SK-N-SH (cell line): ENCODE data around the gene CRACR2A. TPM values are rescaled to one million over a fixed set of nuclear protein-coding genes. Genes with fewer than 3 reads are reported as not detected.

Experiments
- CTCF ChIA-PET: fragments of 300-600, 350-600 bp; formaldehyde crosslinking; extraction: SDS; loops from one replicate; lab custom pipeline; 2021; lab: Yijun Ruan, JAX
- POLR2A ChIA-PET: fragments of 350-600 bp; sonication (Branson Sonifier 250); formaldehyde crosslinking; extraction: SDS; loops from one replicate; lab custom pipeline; 2020; ENCODE audit warnings: antibody characterized with exemption, inconsistent platforms; lab: Yijun Ruan, JAX
- DNase-seq: peaks from one replicate; pipeline ENCODE4 v3.0.0; 2012
- H2AFZ ChIP-seq: fragments of 200-600 bp; sonication (generic); 2 replicates; pipeline ENCODE4 v1.8.1; 2016; ENCODE audit warnings: antibody characterized with exemption, mild to moderate bottlenecking, low read depth
- H3F3A ChIP-seq: fragments of 200-600 bp; sonication (generic); replicated peaks from 2 replicates; pipeline ENCODE3; 2016; ENCODE audit warnings: antibody characterized with exemption, mild to moderate bottlenecking; ENCODE audit not compliant: insufficient read depth
- H3K27ac ChIP-seq, 2 experiments: fragments of 200-500 bp in 1 of 2; fragments of 200-600 bp in 1 of 2; sonication (Bioruptor generic) in 1 of 2; sonication (generic), shearing (Covaris generic) in 1 of 2; 2 replicates each; pipeline versions ENCODE4 v1.5.1 to v1.6.1; 2014 to 2016; ENCODE audit warnings: low read depth in 2 of 2, inconsistent platforms in 1 of 2, low read length in 1 of 2, mild to moderate bottlenecking in 1 of 2, mixed read lengths in 1 of 2
- H3K27me3 ChIP-seq: fragments of 200-600 bp; sonication (generic), shearing (Covaris generic); 2 replicates; pipeline ENCODE4 v1.6.1; 2016; ENCODE audit warnings: mixed run types; ENCODE audit not compliant: insufficient read depth
- H3K36me3 ChIP-seq, 2 experiments: fragments of 200-500 bp in 1 of 2; fragments of 200-600 bp in 1 of 2; sonication (Bioruptor generic) in 1 of 2; sonication (generic) in 1 of 2; replicated peaks in 1 of 2; 2 replicates each; pipeline versions ENCODE3 to v1.5.1; 2014 to 2016; ENCODE audit warnings: low read length in 1 of 2, mild to moderate bottlenecking in 1 of 2; ENCODE audit not compliant: insufficient read depth in 2 of 2, control insufficient read depth in 1 of 2
- H3K4me1 ChIP-seq, 2 experiments: fragments of 200-500 bp in 1 of 2; fragments of 200-600 bp in 1 of 2; sonication (Bioruptor generic) in 1 of 2; sonication (generic), shearing (Covaris generic) in 1 of 2; 2 replicates each; pipeline versions ENCODE4 v1.5.1 to v1.6.1; 2014 to 2016; ENCODE audit warnings: low read depth in 1 of 2, low read length in 1 of 2, mixed run types in 1 of 2; ENCODE audit not compliant: insufficient read depth in 2 of 2, control insufficient read depth in 1 of 2
- H3K4me2 ChIP-seq: fragments of 200-600 bp; sonication (generic), shearing (Covaris generic); 2 replicates; pipeline ENCODE4 v1.6.1; 2017; ENCODE audit warnings: mixed run types
- H3K4me3 ChIP-seq, 2 experiments: fragments of 200-500 bp in 1 of 2; fragments of 200-600 bp in 1 of 2; sonication (Bioruptor generic) in 1 of 2; sonication (generic), shearing (Covaris generic) in 1 of 2; 2 replicates each; pipeline versions ENCODE4 v1.5.1 to v1.8.1; 2014 to 2016; ENCODE audit warnings: low read depth in 2 of 2, inconsistent platforms in 1 of 2, low read length in 1 of 2, mild to moderate bottlenecking in 1 of 2, mixed read lengths in 1 of 2, moderate library complexity in 1 of 2
- H3K79me2 ChIP-seq: fragments of 200-600 bp; sonication (generic); 2 replicates; pipeline ENCODE4 v1.8.1; 2017; ENCODE audit warnings: mild to moderate bottlenecking; ENCODE audit not compliant: insufficient read depth
- H3K9ac ChIP-seq: fragments of 200-600 bp; sonication (generic); 2 replicates; pipeline ENCODE4 v1.6.1; 2017; ENCODE audit warnings: mixed run types
- H3K9me2 ChIP-seq: fragments of 200-600 bp; sonication (generic); 2 replicates; pipeline ENCODE4 v1.6.1; 2017; ENCODE audit warnings: mixed run types
- H3K9me3 ChIP-seq: fragments of 200-600 bp; sonication (generic); 2 replicates; pipeline ENCODE4 v1.6.1; 2017; ENCODE audit warnings: mixed run types, mild to moderate bottlenecking, moderate library complexity
- H4K20me1 ChIP-seq: fragments of 200-600 bp; sonication (generic); 2 replicates; pipeline ENCODE4 v1.6.1; 2017; ENCODE audit warnings: mild to moderate bottlenecking, mixed run types; ENCODE audit not compliant: insufficient read depth
- CHD2 ChIP-seq: fragments of 150-350 bp; IDR thresholded peaks from 2 replicates; pipeline ENCODE4 v1.6.1; 2018; ENCODE audit warnings: low read length; ENCODE audit not compliant: partially characterized antibody
- EP300 ChIP-seq, 2 experiments: IDR thresholded peaks; 2 replicates each; pipeline versions ENCODE4 v1.4.0 to v1.6.1; 2012; ENCODE audit warnings: borderline replicate concordance in 1 of 2, low read depth in 1 of 2, low read length in 1 of 2
- EZH2phosphoT487 ChIP-seq: fragments of 200-600 bp; sonication (generic); IDR thresholded peaks from 2 replicates; pipeline ENCODE4 v1.6.1; 2017; ENCODE audit warnings: low read depth, mixed run types, mild to moderate bottlenecking, antibody characterized with exemption, moderate library complexity, borderline replicate concordance
- FOSL2 ChIP-seq: IDR thresholded peaks from 2 replicates; pipeline ENCODE4 v1.4.0; 2012; ENCODE audit warnings: low read depth, mild to moderate bottlenecking, moderate library complexity, borderline replicate concordance
- GATA2 ChIP-seq: sonication (generic); formaldehyde crosslinking; IDR thresholded peaks from 2 replicates; pipeline ENCODE4 v1.5.0; 2020; ENCODE audit warnings: mild to moderate bottlenecking, missing genetic modification reagents
- MEF2A ChIP-seq: IDR thresholded peaks from 2 replicates; pipeline ENCODE4 v1.4.0; 2012; ENCODE audit warnings: low read depth, borderline replicate concordance
- NFIC ChIP-seq: IDR thresholded peaks from 2 replicates; pipeline ENCODE4 v1.4.0; 2012; ENCODE audit warnings: borderline replicate concordance
- NRF1 ChIP-seq: IDR thresholded peaks from 2 replicates; pipeline ENCODE4 v1.6.1; 2012; ENCODE audit warnings: low read depth, mild to moderate bottlenecking, low read length
- RFX5 ChIP-seq: IDR thresholded peaks from 2 replicates; pipeline ENCODE4 v1.6.1; 2012; ENCODE audit warnings: mild to moderate bottlenecking, improper control_type of control experiment, low read length
- SIN3A ChIP-seq: IDR thresholded peaks from 2 replicates; pipeline ENCODE4 v1.6.1; 2012; ENCODE audit warnings: low read depth, mild to moderate bottlenecking, low read length, moderate library complexity, borderline replicate concordance
- TAF1 ChIP-seq: IDR thresholded peaks from 2 replicates; pipeline ENCODE4 v1.6.1; 2012; ENCODE audit warnings: low read depth, mild to moderate bottlenecking, low read length, moderate library complexity, borderline replicate concordance
- TEAD4 ChIP-seq: IDR thresholded peaks from 2 replicates; pipeline ENCODE4 v1.4.0; 2012; ENCODE audit warnings: mild to moderate bottlenecking, borderline replicate concordance; ENCODE audit not compliant: insufficient read depth
- WGBS: methylation state at CpG from one replicate; pipeline ENCODE4 v1.1.6; 2017; ENCODE audit warnings: low lambda C conversion rate; 5-methylcytosine and 5-hydroxymethylcytosine counted together
- polyA plus RNA-seq, 3 experiments: library from polyadenylated mRNA; depleted of rRNA; stranded (reverse); fragments of >200 nt; gene quantifications; 2 replicates each; pipeline ENCODE4 v1.2.3, GENCODE V29; 2012
- TF ChIP-seq, protein P1 (sequence below): IDR thresholded peaks from 2 replicates; pipeline ENCODE4 v1.4.0; 2012; ENCODE audit warnings: low read depth
- TF ChIP-seq, protein P2 (sequence below): IDR thresholded peaks from 2 replicates; pipeline ENCODE4 v1.4.0; 2012; ENCODE audit warnings: low read depth, borderline replicate concordance

Gene CRACR2A
- polyA plus RNA-seq, 1 of the 3 experiments (the other 2 are of a cell fraction): 0.12 TPM

DNA sequence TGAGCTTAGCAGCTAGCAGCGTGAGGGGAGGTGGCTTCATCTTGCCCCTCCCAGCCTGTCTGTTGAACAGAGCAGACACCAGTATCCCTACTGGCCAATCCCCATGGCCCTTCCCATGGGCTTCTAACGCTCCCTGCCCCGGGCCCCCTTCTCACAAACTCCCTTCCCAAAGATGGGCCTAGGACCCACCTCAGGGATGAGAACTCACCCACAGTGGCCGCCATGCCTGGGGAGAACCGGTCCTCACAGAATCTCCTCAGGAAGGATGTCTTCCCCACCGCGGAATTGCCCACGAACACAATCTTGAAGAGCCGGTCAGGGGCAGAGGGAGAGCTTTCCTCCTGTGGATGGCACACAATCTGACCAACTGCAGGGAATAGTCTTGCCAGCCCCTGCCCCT lies 119.5 kb downstream of the CRACR2A start:
- Histone ChIP-seq H4K20me1 (no peaks in the 10 kb centered on the region), H3K9ac (no peak overlapping the region), H3K79me2 (no peaks in the 10 kb centered on the region)
- POLR2A ChIA-PET: no interaction called here
- no peak for DNase-seq
- TF ChIP-seq CHD2: no peak
- no peak for TF ChIP-seq SIN3A
- TF ChIP-seq EZH2phosphoT487: no peak
- TF ChIP-seq, protein P1, sequence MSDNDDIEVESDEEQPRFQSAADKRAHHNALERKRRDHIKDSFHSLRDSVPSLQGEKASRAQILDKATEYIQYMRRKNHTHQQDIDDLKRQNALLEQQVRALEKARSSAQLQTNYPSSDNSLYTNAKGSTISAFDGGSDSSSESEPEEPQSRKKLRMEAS: no peak
- TF ChIP-seq TAF1: no peak
- no peak for TF ChIP-seq NFIC
- TF ChIP-seq, protein P2, sequence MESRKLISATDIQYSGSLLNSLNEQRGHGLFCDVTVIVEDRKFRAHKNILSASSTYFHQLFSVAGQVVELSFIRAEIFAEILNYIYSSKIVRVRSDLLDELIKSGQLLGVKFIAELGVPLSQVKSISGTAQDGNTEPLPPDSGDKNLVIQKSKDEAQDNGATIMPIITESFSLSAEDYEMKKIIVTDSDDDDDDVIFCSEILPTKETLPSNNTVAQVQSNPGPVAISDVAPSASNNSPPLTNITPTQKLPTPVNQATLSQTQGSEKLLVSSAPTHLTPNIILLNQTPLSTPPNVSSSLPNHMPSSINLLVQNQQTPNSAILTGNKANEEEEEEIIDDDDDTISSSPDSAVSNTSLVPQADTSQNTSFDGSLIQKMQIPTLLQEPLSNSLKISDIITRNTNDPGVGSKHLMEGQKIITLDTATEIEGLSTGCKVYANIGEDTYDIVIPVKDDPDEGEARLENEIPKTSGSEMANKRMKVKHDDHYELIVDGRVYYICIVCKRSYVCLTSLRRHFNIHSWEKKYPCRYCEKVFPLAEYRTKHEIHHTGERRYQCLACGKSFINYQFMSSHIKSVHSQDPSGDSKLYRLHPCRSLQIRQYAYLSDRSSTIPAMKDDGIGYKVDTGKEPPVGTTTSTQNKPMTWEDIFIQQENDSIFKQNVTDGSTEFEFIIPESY: no peak
- no peak for TF ChIP-seq MEF2A
- no peak for TF ChIP-seq EP300 (IDR thresholded peaks at IDR 0.05; ENCODE audit: borderline replicate concordance in 1 of 2, low read depth in 1 of 2, low read length in 1 of 2)
- no peak for TF ChIP-seq GATA2 (CRISPR knock-in tag)
- no peak for TF ChIP-seq RFX5
- no peak for TF ChIP-seq TEAD4
- TF ChIP-seq, all 33 proteins: peak for 0
- no peak overlapping the region for H3K27ac ChIP-seq
- H3K36me3 ChIP-seq: no peaks in the 10 kb centered on the region
- H2AFZ ChIP-seq: no peak overlapping the region
- H3F3A ChIP-seq: no peaks in the 10 kb centered on the region
- CTCF ChIA-PET: interaction anchor here (1.2 to 1.7 kb wide), 2 partner anchors 144 to 333 kb away, joined by 4 to 6 read pairs; no protein-coding TSS in a partner anchor
- WGBS: 98% methylated on average over 8 of the region's 9 CpGs
- H3K4me3 ChIP-seq: no peak overlapping the region
- no peak overlapping the region for H3K4me2 ChIP-seq
- no peaks in the 10 kb centered on the region for H3K9me3 ChIP-seq
- H3K4me1 ChIP-seq: peaks cover 0 to 24% of the 10 kb centered on the region in 2 experiments; a peak in 1 of 4 replicates
- no peaks in the 10 kb centered on the region for H3K27me3 ChIP-seq
- no peaks in the 10 kb centered on the region for H3K9me2 ChIP-seq

DNA sequence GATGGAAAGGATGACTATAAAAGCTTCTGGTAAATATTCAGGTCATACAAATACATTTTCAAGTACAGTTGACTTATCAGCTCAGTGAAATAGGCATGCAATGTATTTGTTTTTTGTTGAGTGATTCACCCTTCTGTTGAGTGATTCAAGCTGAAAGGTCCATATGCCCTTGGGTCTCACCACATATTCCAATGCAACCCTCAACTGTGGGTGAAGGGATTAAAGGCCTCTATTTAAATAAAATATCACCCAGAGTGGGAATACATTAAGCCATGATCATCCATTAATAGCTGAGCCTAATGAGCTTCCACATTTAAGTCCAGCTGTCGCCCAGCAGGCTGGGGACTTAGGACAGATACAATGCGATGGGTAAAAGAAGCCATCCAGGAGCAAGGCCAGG lies 120.2 kb downstream of the CRACR2A start:
- no peaks in the 10 kb centered on the region for H4K20me1 ChIP-seq
- TF ChIP-seq NRF1 (no peak), FOSL2 (no peak)
- H3K9ac ChIP-seq: no peak overlapping the region
- WGBS: 83% methylated on average over 2 of the region's 2 CpGs
- H3K27me3 ChIP-seq: no peaks in the 10 kb centered on the region
- no peak for DNase-seq
- H3K79me2 ChIP-seq: no peaks in the 10 kb centered on the region
- H3K4me3 ChIP-seq: no peak overlapping the region
- H3K4me1 ChIP-seq: peaks cover 0 to 24% of the 10 kb centered on the region in 2 experiments; a peak in 1 of 4 replicates
- no peaks in the 10 kb centered on the region for H3K36me3 ChIP-seq
- H2AFZ ChIP-seq: no peak overlapping the region
- H3K9me2 ChIP-seq: no peaks in the 10 kb centered on the region
- ChIA-PET POLR2A (no interaction called here), CTCF (no interaction called here)
- no peak overlapping the region for H3K4me2 ChIP-seq
- H3K9me3 ChIP-seq: no peaks in the 10 kb centered on the region
- H3K27ac ChIP-seq: no peak overlapping the region
- H3F3A ChIP-seq: no peaks in the 10 kb centered on the region
